Smooth muscle cell of the brain vasculature (primary cell): ENCODE data around the gene ZNF541.

Source experiments
- DNase-seq: peaks from one replicate; pipeline ENCODE4 v3.0.0-alpha.2; 2012; ENCODE audit warnings: low read depth, low spot score

Gene ZNF541, protein sequence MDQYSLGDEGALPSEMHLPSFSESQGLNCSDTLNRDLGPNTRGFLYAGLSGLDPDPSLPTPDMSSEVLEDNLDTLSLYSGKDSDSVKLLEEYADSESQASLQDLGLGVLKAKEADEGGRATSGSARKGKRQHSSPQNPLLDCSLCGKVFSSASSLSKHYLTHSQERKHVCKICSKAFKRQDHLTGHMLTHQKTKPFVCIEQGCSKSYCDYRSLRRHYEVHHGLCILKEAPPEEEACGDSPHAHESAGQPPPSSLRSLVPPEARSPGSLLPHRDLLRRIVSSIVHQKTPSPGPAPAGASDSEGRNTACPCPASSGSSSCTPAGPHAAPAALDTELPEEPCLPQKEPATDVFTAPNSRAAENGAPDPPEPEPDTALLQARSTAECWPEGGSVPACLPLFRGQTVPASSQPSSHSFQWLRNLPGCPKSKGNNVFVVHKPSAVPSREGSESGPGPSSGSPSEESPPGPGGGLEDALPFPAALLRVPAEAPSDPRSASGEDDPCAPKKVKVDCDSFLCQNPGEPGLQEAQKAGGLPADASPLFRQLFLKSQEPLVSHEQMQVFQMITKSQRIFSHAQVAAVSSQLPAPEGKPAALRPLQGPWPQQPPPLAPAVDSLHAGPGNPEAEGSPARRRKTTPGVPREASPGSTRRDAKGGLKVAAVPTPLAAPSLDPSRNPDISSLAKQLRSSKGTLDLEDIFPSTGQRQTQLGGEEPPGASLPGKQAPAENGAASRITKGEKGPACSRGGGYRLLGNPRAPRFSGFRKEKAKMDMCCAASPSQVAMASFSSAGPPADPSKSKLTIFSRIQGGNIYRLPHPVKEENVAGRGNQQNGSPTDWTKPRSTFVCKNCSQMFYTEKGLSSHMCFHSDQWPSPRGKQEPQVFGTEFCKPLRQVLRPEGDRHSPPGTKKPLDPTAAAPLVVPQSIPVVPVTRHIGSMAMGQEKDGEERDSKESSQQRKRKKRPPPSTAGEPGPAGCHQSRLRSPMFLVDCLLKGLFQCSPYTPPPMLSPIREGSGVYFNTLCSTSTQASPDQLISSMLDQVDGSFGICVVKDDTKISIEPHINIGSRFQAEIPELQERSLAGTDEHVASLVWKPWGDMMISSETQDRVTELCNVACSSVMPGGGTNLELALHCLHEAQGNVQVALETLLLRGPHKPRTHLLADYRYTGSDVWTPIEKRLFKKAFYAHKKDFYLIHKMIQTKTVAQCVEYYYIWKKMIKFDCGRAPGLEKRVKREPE (N-terminal part only)

DNA sequence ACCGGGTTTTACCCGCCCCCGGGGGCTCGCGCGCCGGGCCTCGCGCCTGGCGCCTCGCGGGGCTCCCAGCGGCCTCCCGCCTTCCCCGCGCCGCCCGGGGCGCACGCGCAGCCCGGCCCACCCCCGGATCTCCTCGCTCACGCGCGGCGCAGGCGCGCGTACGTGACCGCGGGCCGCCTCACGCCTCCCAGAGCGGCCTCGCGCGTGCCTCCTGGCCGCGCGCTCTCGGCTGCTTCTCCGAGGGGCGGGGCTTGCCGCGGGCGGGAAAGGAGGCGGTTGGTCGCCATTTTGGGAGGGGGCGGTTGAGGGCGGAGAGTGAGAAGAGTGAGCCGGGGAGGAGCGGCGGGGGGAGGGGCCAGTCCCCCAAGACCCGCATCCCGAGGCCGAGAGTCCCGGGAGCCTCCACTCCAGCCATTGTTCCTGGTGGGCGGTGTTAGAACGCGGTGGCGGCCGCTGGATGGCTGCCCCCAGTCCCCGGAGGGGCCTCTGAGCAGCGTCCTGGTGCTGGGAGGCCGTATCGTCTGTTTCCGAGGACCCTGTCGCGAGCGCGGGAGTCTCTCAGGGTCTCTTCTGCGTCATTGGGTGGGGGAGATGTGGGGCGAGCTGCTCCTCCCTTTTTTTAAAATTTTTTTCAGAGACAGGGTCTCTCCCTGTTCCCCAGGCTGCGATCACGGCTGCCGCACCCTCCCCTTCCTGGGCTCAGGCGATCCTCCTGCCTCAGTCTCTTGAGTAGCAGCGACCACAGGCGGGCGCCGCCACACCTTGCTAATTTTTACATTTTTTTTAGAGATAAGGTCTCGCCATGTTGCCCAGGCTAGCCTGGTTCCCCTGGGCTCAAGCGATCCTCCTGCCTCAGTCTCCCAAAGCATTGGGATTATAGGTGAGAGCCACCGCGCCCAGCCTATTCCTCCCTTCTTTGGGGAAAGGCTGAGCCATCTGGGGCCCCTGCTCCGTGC lies at the start of gene ZNF541:
ZNF541 (minus strand) TSS at position 78 of the 956 bp plus-strand sequence. CDS start 17,292 bp downstream, outside the sequence.
- DNase-seq = no peak

DNA sequence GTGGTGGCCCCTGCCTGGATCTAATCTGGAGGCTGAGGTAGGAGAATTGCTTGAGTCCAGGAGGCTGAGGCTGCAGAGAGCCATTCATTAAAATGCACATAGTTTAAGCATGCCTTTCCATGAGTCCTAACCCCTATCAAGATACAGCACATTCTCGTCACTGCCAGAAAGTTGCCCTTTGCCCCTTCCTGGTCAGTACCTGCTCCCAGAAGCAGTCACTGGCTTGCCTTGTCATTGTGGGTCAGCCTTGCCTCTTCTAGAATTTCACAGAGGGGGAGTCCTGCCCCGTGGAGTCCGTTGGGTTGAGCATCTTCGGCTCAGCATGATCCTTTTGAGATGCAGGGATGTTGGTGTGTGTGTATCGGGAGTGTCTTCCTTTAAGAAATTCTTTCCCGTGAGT lies 46.8 kb upstream of the ZNF541 start:
- no peak for DNase-seq

DNA sequence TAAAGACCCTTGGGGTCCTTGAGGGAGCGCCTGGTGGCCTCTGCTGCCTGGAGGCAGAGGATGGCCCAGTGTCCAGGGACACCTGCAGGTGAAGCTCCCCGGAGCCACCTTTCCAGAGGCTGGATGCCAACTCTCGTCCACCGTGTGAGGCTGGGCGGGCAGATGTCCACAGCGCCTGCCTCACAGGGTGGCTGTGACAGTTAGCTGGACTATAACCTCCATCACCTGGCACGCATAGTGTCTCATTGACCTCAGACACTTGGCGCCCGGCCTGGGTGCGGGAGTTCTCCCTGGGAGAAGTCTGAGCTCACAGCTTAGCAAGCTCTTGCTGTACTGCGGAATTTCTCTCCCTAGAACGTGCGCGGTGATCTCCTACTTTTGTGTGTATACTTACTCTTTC lies 45.8 kb upstream of the ZNF541 start:
- no peak for DNase-seq

- DNase-seq = no peak
These were observed 42.8 kb upstream of the ZNF541 start for GRCh38 chr19:47615714-47616113.

GRCh38 chr19:47615230-47615629 lies 42.3 kb upstream of the ZNF541 start:
- no peak for DNase-seq

DNA sequence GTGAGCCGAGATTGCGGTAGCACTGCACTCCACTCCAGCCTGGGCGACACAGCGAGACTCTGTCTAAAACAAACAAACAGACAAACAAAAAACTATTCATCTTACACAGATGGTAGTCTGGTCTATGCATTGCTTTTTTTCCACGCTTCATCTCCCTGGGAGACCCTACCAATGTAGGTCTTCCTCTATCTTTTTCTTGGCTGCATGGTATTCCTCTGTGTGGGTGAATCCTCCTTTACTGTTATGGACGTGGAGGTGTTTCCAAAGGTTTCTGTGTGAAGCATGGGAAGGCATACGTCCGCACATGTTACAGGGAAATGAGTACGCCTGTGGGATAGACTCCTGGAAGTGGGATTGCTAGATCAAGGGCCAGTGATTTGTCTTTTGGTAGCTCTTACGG lies 41.6 kb upstream of the ZNF541 start:
- no peak for DNase-seq

- DNase-seq = no peak
These were observed 41.0 kb upstream of the ZNF541 start for GRCh38 chr19:47614021-47614295.

- no peak for DNase-seq
These were observed 40.4 kb upstream of the ZNF541 start for GRCh38 chr19:47613165-47614020.

DNA sequence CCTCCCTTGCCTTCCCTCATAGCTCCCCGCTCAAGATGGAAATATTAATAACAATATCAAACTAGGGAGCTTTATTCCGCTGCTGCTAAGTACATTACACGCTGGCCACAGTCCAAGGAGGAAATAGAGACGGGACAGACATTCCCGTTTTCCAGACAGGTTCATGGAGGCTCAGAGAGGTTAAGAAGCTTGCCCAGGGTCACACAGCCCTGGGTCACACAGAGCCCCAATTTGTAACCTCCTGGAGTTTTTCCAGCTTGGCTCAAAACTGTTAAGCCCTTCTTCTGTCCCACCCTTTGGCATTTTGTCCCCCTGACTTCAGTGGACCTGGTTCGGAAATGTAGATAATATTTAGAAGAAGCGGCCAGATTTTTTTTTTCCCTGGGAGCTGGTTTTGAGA lies 38.0 kb upstream of the ZNF541 start:
- DNase-seq = no peak

DNA sequence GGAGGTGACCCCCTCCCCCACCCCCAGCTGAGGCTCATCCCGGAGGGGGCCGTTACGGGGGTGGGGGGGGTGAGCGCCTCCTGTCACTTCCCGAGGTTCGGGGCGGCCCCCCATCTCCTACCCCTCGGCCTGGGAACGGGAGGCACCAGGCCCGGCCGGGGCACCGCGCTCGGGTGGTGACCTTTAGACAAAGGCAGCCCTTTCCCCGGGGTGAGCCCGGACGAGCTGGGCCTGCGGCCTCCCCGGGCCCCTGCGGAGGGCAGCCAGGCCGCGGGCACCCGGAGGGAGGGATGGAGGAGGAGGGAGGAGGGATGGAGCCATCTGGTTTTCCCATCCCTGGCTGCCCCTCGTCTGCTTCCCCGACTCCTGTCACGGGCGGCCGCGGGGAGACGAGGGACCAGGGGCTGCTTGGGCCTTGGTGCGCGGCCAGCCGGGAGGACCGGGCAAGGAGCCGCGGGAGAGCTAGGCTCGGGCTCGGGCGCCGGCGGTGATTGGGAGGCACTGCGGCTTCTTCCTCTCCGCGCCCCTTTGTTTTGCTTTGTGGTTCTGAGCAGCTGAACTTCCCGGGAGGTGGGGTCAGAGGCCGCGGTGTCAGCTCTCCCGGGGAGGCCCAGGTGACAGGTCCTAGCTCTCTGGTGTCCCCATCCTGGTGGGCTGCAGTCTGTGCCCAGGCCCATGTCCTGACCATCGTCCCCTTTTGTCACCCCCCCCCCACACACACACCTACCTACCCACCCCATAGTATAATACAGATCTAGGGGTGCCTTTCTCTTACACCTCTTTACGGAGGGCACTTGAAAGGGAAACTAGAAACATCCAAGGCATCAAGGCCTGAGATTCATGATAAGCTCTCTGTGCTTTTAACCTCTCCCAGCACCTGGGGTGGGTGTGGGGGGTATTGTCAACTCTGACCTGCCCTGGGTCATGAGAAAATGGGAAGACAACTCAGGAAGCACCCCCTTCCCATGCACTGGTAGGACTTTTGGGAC lies 37.3 kb upstream of the ZNF541 start:
- DNase-seq = no peak

- no peak for DNase-seq
These were observed 36.3 kb upstream of the ZNF541 start, which contains the start of gene BICRA for GRCh38 chr19:47608969-47609905. BICRA (plus strand) TSS chr19:47609134; CDS start chr19:47673575, 64,441 bp downstream.

DNA sequence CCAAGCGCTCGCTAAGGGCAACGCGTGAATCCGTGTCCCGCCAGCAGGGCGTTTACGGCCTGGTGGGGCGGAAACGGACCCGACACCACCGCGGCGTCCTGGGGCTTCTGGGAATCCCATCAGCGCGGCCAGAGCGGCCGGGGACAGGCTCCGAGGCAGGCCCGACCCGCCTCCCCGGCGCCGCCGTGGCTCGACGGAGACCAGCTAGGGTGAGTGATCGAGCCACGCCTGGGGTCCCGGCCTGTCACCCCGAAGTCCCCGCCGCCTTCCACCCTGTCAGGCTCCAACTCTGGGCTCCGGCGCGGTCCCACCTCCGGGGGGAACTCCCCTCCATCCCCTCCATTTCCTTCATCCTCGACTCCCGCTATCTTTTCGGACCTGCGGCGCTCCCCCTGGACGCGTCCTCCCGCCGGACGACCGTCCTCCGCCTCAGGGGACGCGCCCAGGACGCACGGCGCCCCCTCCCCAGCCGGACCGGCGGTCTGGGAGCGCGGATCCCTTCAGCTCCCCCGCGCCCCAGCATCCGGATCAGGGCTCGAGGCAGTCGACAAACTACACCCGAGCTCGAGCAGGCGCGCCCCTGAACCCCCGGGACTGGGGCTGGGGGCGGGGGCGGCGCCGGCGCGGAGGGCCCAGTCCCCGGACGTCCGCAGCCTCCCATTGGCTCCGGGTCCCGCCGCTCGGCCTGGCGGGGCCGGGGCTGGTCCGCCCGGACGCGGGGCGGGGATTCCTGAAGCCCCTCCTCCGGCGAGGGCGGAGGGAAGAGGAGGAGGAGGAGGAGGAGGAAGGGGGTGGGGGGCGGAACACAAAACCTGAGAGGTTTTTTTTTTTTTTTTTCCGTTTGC lies 35.3 kb upstream of the ZNF541 start:
- peak; percentile 86 for DNase-seq

DNA sequence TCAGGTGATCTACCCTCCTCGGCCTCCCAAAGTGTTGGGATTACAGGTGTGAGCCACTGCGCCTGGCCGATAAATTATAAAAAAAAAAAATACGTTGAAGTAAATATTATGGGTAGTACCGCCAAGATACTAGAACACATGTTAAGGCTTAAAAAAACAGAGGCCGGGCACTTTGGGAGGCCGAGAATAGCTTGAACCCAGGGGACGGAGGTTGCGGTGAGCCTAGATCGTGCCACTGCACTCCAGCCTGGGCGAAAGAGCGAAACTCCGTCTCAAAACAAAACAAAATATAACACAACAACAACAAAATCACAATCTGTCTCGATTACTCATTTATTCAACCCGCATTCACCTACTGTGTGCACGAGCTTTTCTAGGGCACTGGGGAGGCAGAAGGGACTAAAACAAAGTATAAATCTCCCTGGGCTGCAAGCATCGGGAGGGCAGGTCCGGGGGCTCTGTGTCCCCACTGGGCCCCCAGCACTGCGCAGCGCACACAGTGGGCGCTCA lies 34.7 kb upstream of the ZNF541 start:
- DNase-seq = no peak

- no peak for DNase-seq
These were observed 31.0 kb upstream of the ZNF541 start for GRCh38 chr19:47603706-47604565.

DNA sequence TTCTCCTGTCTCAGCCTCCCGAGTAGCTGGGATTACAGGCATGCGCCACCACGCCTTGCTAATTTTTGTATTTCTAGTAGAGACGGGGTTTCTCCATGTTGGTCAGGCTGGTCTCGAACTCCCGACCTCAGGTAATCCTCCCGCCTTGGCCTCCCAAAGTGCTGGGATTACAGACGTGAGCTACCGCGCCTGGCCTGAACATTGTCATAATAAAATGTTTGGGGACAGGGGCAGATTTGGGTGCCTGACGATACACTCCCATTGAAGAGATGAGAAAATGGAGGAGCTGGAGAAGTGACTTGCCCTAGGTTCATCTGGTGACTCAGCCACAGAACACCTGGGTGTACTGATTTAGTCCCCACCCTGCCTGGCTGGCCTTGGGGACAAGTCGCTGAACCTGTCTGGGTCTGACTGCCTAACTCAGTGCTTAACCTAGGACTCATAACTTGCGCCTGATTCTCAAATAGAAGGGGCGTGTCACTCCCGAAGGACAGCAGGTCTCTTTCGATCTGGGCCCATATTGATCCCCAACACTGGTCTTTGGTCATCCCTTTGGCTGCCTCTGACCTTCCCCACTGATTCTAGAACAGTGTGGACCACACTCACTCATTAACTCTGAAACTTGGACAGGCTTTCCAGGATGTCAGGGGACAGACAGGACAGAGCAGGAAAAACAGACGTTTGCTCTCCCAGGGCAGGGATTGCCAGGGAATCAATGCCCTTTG lies 28.4 kb upstream of the ZNF541 start:
- no peak for DNase-seq
